GM12801 (cell line): Measurements from ENCODE around the gene ATP6AP1.

Source experiments
- CTCF ChIP-seq: IDR thresholded peaks from one replicate; pipeline ENCODE4 v1.5.1; 2011; ENCODE audit warnings: control low read depth; ENCODE audit not compliant: insufficient read length; ENCODE audit errors: extremely low read depth

ATP6AP1 gene

DNA sequence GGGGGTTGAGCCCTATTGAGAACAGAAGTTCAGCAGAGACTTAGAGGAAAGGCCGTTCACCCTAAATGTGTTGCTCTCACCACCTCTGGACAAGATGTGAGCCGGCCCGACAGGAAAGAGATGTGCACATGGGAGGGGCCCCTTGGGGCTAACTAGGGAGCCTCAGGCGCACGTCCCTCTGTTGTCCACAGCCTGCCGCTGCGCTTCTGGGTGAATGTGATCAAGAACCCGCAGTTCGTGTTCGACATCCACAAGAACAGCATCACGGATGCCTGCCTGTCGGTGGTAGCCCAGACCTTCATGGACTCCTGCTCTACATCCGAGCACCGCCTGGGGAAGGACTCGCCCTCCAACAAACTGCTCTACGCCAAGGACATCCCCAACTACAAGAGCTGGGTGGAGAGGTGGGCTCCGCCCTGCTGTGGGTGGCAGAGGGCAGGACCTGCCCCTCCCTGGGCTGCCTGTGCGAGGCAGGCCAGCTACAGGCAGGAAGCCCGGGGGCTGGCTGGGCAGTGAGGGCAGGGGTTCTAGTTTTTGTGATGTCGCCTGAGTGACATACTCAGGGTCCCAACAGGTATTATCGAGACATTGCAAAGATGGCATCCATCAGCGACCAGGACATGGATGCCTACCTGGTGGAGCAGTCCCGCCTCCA, 42.6 kb downstream of the ATP6AP1 start:
- TF ChIP-seq CTCF: no peak

DNA sequence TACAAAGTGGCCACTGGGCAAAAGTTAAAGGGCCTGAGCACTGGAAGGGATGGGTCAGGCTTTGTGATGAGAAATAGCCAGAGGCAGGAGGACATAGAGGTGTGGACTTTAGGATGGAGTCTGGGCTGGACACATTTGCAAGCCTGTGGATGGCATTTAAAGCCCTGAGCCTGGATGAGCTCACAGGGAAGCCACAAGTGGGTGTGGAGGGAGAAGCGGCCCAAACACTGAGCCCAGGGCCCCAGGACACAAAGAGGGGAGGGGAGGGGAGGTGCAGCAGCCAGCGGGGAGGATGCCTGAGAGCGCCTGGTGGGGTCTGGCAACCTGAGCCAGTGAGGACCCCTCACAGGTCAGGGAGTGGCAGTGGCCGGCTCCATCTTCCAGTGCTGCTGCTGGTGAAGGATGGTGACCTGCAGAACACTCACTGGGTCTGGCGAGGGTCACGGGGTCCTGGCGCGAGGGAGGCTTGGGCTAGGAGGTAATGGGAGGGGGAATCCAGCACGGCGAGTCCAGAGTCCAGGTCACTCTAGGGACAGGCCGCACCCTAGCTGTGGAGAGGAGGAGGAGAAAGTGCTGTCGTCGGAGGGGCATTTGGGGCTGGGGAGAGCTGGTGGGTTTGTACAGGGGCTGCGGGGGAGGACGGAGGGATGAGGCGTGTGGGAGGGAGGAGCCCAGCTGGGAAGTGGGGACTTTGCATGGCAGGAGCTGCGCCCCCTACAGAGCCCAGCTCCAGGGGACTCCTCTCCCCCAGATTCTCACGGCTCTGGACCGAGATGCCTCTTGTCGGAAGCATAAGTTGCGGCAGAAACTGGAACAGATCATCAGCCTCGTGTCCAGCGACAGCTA, 43.6 kb downstream of the ATP6AP1 start:
- TF ChIP-seq CTCF: no peak

GRCh38 chrX:154472685-154473632, 44.5 kb downstream of the ATP6AP1 start:
- no peak for TF ChIP-seq CTCF

- no peak for TF ChIP-seq CTCF
Measured at GRCh38 chrX:154473683-154474082, 45.2 kb downstream of the ATP6AP1 start.

DNA sequence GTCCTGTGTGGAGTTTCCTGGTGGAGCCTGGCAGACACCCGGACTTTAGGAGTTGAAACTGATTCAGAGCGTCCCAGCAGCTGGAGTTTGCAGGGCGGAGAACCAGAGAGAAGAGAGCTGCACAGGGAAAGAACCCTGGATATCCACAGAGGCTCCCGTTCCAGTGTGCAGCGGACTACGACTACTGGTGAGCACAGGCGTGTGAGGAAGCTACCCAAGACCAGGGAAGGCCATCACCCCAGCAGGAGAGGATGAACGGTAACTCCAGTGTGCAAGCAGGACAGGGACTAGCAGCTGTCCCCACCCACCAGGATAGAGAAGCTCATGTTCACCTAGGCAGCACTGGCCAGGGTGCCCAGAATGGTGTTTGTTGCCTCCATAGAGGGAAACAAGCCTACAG, 48.3 kb downstream of the ATP6AP1 start:
- no peak for TF ChIP-seq CTCF

GRCh38 chrX:154477891-154478477, 49.5 kb downstream of the ATP6AP1 start:
- no peak for TF ChIP-seq CTCF
